Measurements from ENCODE around the gene PPM1L.

PPM1L gene

GRCh38 chr3:160810362-160811236, 54.6 kb downstream of the PPM1L start:
- DNase-seq = peak; percentile 86

DNA sequence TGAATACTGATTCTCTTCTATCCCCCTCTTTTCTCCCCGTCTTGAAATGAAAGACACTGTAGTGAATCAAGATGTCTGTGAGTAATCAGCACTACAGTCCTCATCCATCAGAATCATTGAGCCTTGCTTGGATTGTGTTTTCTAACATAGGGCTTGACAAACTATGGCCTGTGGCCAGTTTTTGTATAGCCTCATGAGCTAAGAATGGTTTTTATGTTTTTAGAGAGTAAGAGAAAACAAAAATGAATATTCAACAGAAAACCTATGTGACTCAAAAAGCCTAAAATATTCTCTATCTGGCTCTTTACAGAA, 55.2 kb downstream of the PPM1L start:
- DNase-seq = no peak

GRCh38 chr3:160812304-160812703, 56.3 kb downstream of the PPM1L start:
- no peak for DNase-seq

GRCh38 chr3:160815280-160815679, 59.2 kb downstream of the PPM1L start:
- no peak for DNase-seq

GRCh38 chr3:160820022-160820421, 64.0 kb downstream of the PPM1L start:
- DNase-seq = no peak

- no peak for DNase-seq
Observed at GRCh38 chr3:160820430-160820829, 64.4 kb downstream of the PPM1L start.

GRCh38 chr3:160822936-160823335, 66.9 kb downstream of the PPM1L start:
- DNase-seq = no peak

DNA sequence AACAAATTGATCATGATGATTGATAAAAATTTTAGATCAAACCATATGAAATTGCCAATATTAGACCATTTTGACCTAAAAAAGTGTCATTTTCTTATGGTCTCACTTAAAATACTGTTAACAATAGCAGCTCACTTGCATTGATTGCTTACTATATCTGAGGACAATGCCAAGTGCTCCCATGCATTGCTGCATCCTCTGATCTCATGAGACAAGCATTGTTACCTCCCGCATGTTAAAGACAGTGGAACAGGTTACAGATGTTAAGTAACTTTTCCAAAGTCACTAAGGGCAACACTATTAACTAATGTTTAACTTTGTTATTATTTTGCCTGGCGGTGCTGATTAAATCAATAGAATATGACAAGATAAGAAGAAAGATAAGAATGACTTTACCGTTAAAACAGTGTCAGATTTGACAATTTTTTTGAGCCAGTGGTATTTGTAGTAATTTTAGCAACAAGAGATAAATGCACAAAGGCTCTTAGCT, 69.3 kb downstream of the PPM1L start:
- DNase-seq = no peak

DNA sequence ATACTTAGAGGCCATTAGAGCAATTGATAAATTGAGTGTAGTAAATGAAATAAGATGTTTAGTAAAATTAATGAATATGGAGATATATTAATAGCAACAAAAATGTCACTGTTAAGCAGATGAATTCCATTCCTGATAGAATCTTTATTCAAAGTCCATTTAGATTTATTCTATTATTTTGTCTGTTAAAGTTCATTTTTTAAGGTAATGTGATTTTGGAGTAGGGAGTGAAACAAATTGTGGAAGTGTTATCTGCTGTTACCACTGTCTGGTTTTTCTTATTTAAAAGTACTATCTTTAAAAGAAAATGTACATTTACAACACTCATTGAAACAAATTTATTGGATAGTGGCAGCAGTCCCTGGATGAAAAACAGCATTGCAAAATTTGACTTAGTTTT, 70.4 kb downstream of the PPM1L start:
- DNase-seq = no peak

DNA sequence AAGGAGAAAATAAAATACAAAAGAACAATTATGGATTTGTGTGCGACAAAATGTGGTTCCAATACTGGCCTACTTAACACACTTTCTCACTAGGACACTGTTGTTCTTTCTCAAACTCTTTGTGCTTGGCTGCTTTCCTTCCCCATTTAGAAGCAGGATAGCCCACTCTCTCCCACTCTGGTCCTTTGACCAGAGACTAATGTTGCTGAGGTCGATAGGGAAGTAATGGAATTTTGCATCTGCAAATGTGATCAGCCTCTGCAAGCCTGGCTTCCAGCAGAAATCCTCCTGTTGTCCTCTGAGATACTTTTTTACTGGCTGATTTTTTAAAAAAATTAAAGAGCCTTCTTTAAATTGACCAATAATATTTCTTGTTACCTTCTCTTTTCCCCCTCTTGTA, 71.0 kb downstream of the PPM1L start:
- no peak for DNase-seq

GRCh38 chr3:160827516-160827915, 71.5 kb downstream of the PPM1L start:
- no peak for DNase-seq

GRCh38 chr3:160828880-160829279, 72.8 kb downstream of the PPM1L start:
- DNase-seq = no peak

- DNase-seq = peak; percentile 33
Observed at GRCh38 chr3:160829486-160830009, 73.5 kb downstream of the PPM1L start.

GRCh38 chr3:160830796-160831195, 74.8 kb downstream of the PPM1L start:
- no peak for DNase-seq

- peak; percentile 61 for DNase-seq
Observed at GRCh38 chr3:160831401-160831800, 75.4 kb downstream of the PPM1L start.

GRCh38 chr3:160837394-160837980, 81.5 kb downstream of the PPM1L start:
- no peak for DNase-seq

- no peak for DNase-seq
Observed at GRCh38 chr3:160840590-160840989, 84.6 kb downstream of the PPM1L start.

DNA sequence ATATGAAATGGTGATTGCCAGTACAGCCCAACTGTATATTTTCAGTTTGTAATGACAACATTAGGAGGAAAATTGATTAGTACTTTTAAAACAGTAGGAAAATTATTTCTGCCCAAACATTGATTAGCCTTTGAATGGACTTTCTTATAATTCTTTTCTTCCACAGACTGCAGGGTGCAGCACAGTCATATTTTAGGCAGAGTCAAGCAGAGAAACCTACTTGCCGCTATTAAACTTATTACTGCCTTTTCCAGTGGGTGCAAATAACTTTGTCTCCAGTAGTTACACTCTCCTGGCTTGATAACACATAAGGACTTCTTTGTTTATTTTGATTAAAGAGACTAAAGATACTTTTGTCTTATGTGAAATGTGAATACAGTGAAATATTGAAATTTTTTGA, 85.4 kb downstream of the PPM1L start:
- no peak for DNase-seq

- no peak for DNase-seq
Observed at GRCh38 chr3:160842021-160843005, 86.3 kb downstream of the PPM1L start.

DNA sequence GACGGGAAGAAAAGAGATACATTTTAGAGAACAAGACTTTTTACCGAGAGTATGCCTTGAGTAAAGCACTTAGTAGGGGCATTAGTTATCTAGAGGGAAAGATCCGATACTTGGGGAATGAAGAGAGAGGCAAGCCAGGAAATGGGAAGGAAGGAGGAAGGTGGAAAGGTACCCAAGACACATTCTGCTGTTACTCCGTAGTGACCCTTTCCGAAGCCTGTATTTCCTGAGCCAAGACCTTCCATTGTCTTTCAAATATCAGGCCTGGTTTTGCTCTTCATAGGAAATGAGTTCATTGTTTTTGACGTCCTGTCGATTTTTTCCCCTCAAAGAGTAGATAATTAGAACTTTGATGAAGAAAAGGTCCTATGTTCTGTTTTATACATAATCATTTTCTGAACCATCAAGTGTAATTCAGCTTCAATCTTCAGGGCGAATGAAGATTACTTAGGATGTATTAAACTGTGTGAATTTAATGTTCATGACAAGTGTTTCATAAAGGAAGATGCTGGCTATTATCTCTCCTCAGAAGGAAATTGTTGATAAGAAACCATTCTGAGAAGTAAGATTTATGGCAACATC, 95.7 kb downstream of the PPM1L start:
- DNase-seq = no peak

GRCh38 chr3:160852856-160853255, 96.8 kb downstream of the PPM1L start:
- DNase-seq = no peak

DNA sequence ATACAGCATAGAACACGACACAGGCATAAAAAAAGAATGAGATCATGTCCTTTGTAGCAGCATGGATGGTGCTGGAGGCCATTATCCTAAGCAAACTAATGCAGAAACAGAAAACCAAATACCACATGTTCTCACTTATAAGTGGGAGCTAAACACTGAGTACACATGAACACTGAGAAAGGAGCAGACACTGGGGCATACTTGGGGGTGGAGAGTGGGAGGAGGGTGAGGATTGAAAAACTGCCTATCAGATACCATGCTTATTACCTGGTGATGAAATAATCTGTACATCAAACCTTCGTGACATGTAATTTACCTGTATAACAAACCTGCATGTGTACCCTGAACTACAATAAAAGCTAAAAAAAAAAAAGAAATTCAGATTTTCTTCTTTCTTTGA, 100.4 kb downstream of the PPM1L start:
- DNase-seq = no peak
